ENCODE measurements around the gene GALNS. TPM values are rescaled to one million over a fixed set of nuclear protein-coding genes. Genes with fewer than 3 reads are reported as not detected.

GALNS gene
- total and polyA plus RNA-seq, 2 of the 4 experiments (the other 2 are of a cell fraction) = 7.2 to 32.5 TPM

- no peak overlapping the region for H2AFZ ChIP-seq (replicated peaks; ENCODE audit: low read length, poor library complexity)
- H3K9me3 ChIP-seq (ENCODE audit: control insufficient read depth, insufficient read depth, low read length) = no peaks in the 10 kb centered on the region
- no peak overlapping the region for H2BK15ac ChIP-seq (ENCODE audit: low read depth, low read length)
- H2AK9ac ChIP-seq (replicated peaks; ENCODE audit: low read depth, low read length, poor library complexity) = no peak overlapping the region
- 0 out of 2 replicates have a peak, but pooled peaks cover under 1% of the 10 kb centered on the region for H3K9me1 ChIP-seq (ENCODE audit: insufficient read depth, low read length)
- no peak overlapping the region for H2AK5ac ChIP-seq (ENCODE audit: low read depth, low read length)
- no peak overlapping the region for H3K23ac ChIP-seq (ENCODE audit: low read depth, low read length)
- TF ChIP-seq RAD21 (IDR thresholded peaks at IDR 0.05; ENCODE audit: low read length) (no peak), MAZ (IDR thresholded peaks at IDR 0.05; ENCODE audit: borderline replicate concordance, low read depth, low read length) (no peak), NFE2L2 (IDR thresholded peaks at IDR 0.05; ENCODE audit: low read depth, low read length) (no peak), SMC3 (IDR thresholded peaks at IDR 0.05; ENCODE audit: low read depth, low read length) (no peak), POLR2A (IDR thresholded peaks at IDR 0.05; ENCODE audit: low read depth, low read length) (no peak), FOS (IDR thresholded peaks at IDR 0.05; ENCODE audit: low read depth, low read length) (no peak), RCOR1 (IDR thresholded peaks at IDR 0.05; ENCODE audit: insufficient replicate concordance, low read length) (no peak), CHD1 (IDR thresholded peaks at IDR 0.05; ENCODE audit: low read depth, low read length) (no peak), CEBPB (IDR thresholded peaks at IDR 0.05; ENCODE audit: low read depth, low read length) (no peak), MXI1 (IDR thresholded peaks at IDR 0.05; ENCODE audit: borderline replicate concordance, low read depth, low read length) (no peak), BHLHE40 (IDR thresholded peaks at IDR 0.05; ENCODE audit: low read depth, low read length) (no peak), USF2 (IDR thresholded peaks at IDR 0.05; ENCODE audit: low read depth, low read length) (no peak), CTCF (conservative IDR thresholded peaks at IDR 0.05; ENCODE audit: low read depth, low read length) (no peak), MAFK (IDR thresholded peaks at IDR 0.05; ENCODE audit: low read depth, low read length) (no peak), ELK1 (IDR thresholded peaks at IDR 0.05; ENCODE audit: borderline replicate concordance, low read depth, low read length) (no peak), RFX5 (IDR thresholded peaks at IDR 0.05; ENCODE audit: low read depth, low read length) (no peak)
- 96% methylated on average over 23 of the region's 33 CpGs; no CpG with 5 or more reads in 1 of the 2 experiments for WGBS, 2 experiments (ENCODE audit: extremely low coverage in 2 of 2, insufficient read length in 1 of 2)
- H3K4me3 ChIP-seq (ENCODE audit: insufficient read depth, low read depth, low read length) = no peak overlapping the region
- H3K36me3 ChIP-seq (ENCODE audit: control insufficient read depth, insufficient read depth, low read length) = peaks cover 15% of the 10 kb centered on the region
- no peak overlapping the region for H4K8ac ChIP-seq (ENCODE audit: low read depth in 2 of 2, low read length in 2 of 2)
- no peak overlapping the region for H3K4ac ChIP-seq (ENCODE audit: low read depth, low read length)
- H4K20me1 ChIP-seq (ENCODE audit: insufficient read depth, low read length) = peaks cover 21% of the 10 kb centered on the region
- H4K5ac ChIP-seq (ENCODE audit: low read depth, low read length) = no peak overlapping the region
- H2BK5ac ChIP-seq (ENCODE audit: low read depth, low read length, poor library complexity, severe bottlenecking) = no peak overlapping the region
- ChIA-PET CTCF (no interaction called here), POLR2A (ENCODE audit: unreplicated experiment) (no interaction called here)
- no peak overlapping the region for H2BK120ac ChIP-seq (ENCODE audit: low read depth, low read length)
- peaks cover 4% of the 10 kb centered on the region; the same call in 1 of the 2 replicates for H3K4me1 ChIP-seq (ENCODE audit: control insufficient read depth, insufficient read depth, low read length)
- ATAC-seq (ENCODE audit: low read depth) (no peak), DNase-seq (no peak)
- H3K9ac ChIP-seq (ENCODE audit: low read depth, low read length) = no peak overlapping the region
- in situ Hi-C loops (cut with MboI; ENCODE audit: low sequenced_read_pairs) (no loop called here), dilution Hi-C loops (cut with HindIII; ENCODE audit: low sequenced_read_pairs, unreplicated experiment) (no loop called here), intact Hi-C loops (cut with micrococcal nuclease) (no loop called here)
- no peak overlapping the region for H3K56ac ChIP-seq (ENCODE audit: extremely low read depth, insufficient read depth, low read length)
- H3K4me2 ChIP-seq (ENCODE audit: low read depth, low read length) = no peak overlapping the region
- no peaks in the 10 kb centered on the region for H3K27me3 ChIP-seq (ENCODE audit: control insufficient read depth, insufficient read depth, low read length)
- BruUV-seq (replicated peaks) = no TSS peak
- no peak overlapping the region for H2BK20ac ChIP-seq (ENCODE audit: low read depth, low read length)
- no peak overlapping the region for H4K91ac ChIP-seq (ENCODE audit: insufficient read depth, low read depth, low read length)
- H3K27ac ChIP-seq (ENCODE audit: insufficient read depth, low read length) = no peak overlapping the region
- no peak overlapping the region for H3K14ac ChIP-seq (replicated peaks; ENCODE audit: low read depth, low read length)
- H3K18ac ChIP-seq (ENCODE audit: low read depth, low read length) = no peak overlapping the region
- H3K79me1 ChIP-seq (ENCODE audit: low read depth in 1 of 2, low read length in 2 of 2) = peaks cover 3 to 31% of the 10 kb centered on the region in 2 experiments
Observed at GRCh38 chr16:88850531-88851199, 6.1 kb downstream of the GALNS start.

Measured in IMR-90 (cell line).